K562 (cell line): ENCODE results near the gene TCF4. TPM values are rescaled to one million over a fixed set of nuclear protein-coding genes. Genes with fewer than 3 reads are reported as not detected.

ENCODE experiments used
- CBFA2T2 ChIP-seq: fragments of 450-650 bp; conservative IDR thresholded peaks from 2 replicates; pipeline ENCODE4 v1.6.1; 2017; ENCODE audit warnings: mild to moderate bottlenecking
- CBFA2T3 ChIP-seq: fragments of 450-650 bp; IDR thresholded peaks from 2 replicates; pipeline ENCODE4 v1.6.1; 2017
- CEBPB ChIP-seq: fragments of 450-650 bp; IDR thresholded peaks from 2 replicates; pipeline ENCODE4 v1.6.1; 2016; ENCODE audit warnings: missing genetic modification characterization, missing compliant biosample characterization
- EGR1 ChIP-seq: fragments of 450-650 bp; conservative IDR thresholded peaks from 2 replicates; pipeline ENCODE4 v1.6.1; 2017; ENCODE audit warnings: mild to moderate bottlenecking
- NR2C2 ChIP-seq, 2 experiments: fragments of 200-800 bp in 1 of 2; sonication (Bioruptor generic) in 1 of 2; sonication (generic) in 1 of 2; formaldehyde crosslinking in 1 of 2; IDR thresholded peaks; 2 replicates each; pipeline versions ENCODE4 v1.6.1 to v1.8.0; 2016 to 2022; ENCODE audit warnings: mild to moderate bottlenecking in 1 of 2, missing compliant biosample characterization in 1 of 2, missing genetic modification characterization in 1 of 2, missing genetic modification reagents in 1 of 2
- SIRT6 ChIP-seq: IDR thresholded peaks from one replicate; pipeline ENCODE4 v1.6.1; 2012; ENCODE audit warnings: low read depth, mild to moderate bottlenecking, control low read depth, inconsistent platforms, low read length, moderate library complexity
- TRIM28 ChIP-seq: fragments of 450-650 bp; IDR thresholded peaks from 2 replicates; pipeline ENCODE4 v1.6.1; 2017
- ZNF316 ChIP-seq: fragments of 450-650 bp; IDR thresholded peaks from 2 replicates; pipeline ENCODE4 v1.6.1; 2016
- ZNF586 ChIP-seq: fragments of 450-650 bp; formaldehyde crosslinking; conservative IDR thresholded peaks from 2 replicates; pipeline ENCODE4 v1.4.0; 2020; ENCODE audit warnings: mild to moderate bottlenecking, moderate library complexity
- polyA plus RNA-seq, 8 experiments: library from polyadenylated mRNA; depleted of rRNA in 4 of 8; stranded (reverse) in 5 of 8; unstranded in 3 of 8; fragments of >200 nt; fragmentation: Nextera tagmentation in 2 of 8; fragmentation: Illumina TruSeq in 1 of 8; extraction: Ambion mirVana in 2 of 8; extraction: Trizol in 1 of 8; gene quantifications; 2 replicates each; pipeline versions ENCODE4 v1.2.1 to v1.2.3, GENCODE V29; 2011 to 2014; ENCODE audit warnings: inconsistent platforms in 1 of 8, missing spikeins in 1 of 8
- total RNA-seq, 7 experiments: library from RNA; depleted of rRNA in 6 of 7; stranded (reverse); fragments of >200 nt in 6 of 7; fragmentation: Illumina TruSeq in 2 of 7; extraction: Trizol in 2 of 7; gene quantifications; 2 replicates each; pipeline versions ENCODE4 v1.2.1 to v1.2.3, GENCODE V29; 2011 to 2021; ENCODE audit warnings: low replicate concordance in 1 of 7
- TF ChIP-seq, protein P1 (sequence below), 2 experiments: fragments of 450-650 bp; IDR thresholded peaks; 2 replicates each; pipeline ENCODE4 v1.6.1; 2016
- TF ChIP-seq, protein P2 (sequence below): sonication (generic); formaldehyde crosslinking; IDR thresholded peaks from 2 replicates; pipeline ENCODE4 v1.8.1; 2023; ENCODE audit warnings: mild to moderate bottlenecking, missing genetic modification reagents

Gene TCF4
- total and polyA plus RNA-seq, 9 of the 15 experiments (the other 6 are each of a cell fraction or from before 2014, with no cell fraction given): 4.8 to 24.7 (median 15.2) TPM

DNA sequence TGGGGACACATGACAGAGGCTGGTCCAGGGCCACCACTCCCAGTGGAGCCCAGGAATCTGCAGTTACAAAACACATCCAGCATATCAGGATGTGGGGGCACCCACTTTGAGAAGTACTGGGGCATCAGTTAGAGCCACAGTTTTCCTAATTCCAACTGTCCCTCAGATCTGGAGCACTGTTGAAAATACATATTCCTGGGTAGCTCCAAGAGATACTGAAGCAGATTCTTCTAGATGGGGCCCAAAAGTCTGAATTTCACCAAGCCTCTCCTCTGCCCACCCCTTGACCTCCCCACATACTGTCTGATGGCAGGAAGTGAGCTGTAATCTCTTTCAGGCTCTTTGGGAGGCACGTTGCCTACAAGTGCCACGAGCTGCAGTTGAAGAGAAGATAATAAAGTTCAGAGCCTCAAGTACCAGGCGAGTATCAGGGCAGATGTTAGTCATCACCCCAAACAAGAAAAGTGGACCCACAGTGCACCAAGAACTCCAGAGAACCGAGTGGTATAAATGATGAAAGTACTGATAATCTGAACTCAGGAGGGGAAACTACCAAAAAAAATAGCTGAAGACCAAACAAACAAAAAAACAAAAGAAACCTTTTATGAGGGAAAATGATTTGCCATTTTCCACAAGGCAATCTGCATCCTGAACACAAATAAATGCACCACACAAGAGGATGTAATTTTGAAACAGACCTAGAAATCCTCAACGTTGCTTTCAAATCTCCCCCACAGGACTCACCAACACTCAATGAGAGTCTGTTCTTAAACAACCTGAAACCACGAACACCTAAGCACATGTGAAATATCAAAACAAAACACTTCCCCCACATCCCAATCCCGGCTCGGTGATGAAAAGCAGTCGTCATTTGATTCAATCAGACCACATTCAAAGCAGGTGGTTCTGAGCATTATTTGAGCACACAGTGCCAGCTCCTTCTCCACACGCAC, 98.7 kb downstream of the TCF4 start (continued):
- TF ChIP-seq, protein P1, sequence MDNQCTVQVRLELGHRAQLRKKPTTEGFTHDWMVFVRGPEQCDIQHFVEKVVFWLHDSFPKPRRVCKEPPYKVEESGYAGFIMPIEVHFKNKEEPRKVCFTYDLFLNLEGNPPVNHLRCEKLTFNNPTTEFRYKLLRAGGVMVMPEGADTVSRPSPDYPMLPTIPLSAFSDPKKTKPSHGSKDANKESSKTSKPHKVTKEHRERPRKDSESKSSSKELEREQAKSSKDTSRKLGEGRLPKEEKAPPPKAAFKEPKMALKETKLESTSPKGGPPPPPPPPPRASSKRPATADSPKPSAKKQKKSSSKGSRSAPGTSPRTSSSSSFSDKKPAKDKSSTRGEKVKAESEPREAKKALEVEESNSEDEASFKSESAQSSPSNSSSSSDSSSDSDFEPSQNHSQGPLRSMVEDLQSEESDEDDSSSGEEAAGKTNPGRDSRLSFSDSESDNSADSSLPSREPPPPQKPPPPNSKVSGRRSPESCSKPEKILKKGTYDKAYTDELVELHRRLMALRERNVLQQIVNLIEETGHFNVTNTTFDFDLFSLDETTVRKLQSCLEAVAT (IDR thresholded peaks at IDR 0.05): no peak
- TF ChIP-seq NR2C2 (CRISPR knock-in tag; IDR thresholded peaks at IDR 0.05) (no peak), NR2C2 (tag; IDR thresholded peaks at IDR 0.05) (0 out of 2 replicates have a peak, but pooled peaks have one; percentile 9), CBFA2T3 (peak; percentile 44), CEBPB (tag) (no peak), TRIM28 (no peak), SIRT6 (no peak), ZNF316 (no peak), CBFA2T2 (0 out of 2 replicates have a peak, but pooled peaks have one; percentile 11), EGR1 (no peak), ZNF586 (CRISPR knock-in tag) (no peak)
- TF ChIP-seq, protein P2, sequence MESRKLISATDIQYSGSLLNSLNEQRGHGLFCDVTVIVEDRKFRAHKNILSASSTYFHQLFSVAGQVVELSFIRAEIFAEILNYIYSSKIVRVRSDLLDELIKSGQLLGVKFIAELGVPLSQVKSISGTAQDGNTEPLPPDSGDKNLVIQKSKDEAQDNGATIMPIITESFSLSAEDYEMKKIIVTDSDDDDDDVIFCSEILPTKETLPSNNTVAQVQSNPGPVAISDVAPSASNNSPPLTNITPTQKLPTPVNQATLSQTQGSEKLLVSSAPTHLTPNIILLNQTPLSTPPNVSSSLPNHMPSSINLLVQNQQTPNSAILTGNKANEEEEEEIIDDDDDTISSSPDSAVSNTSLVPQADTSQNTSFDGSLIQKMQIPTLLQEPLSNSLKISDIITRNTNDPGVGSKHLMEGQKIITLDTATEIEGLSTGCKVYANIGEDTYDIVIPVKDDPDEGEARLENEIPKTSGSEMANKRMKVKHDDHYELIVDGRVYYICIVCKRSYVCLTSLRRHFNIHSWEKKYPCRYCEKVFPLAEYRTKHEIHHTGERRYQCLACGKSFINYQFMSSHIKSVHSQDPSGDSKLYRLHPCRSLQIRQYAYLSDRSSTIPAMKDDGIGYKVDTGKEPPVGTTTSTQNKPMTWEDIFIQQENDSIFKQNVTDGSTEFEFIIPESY (CRISPR knock-in tag): no peak
